Testis (tissue), 2 donors: ENCODE measurements around the gene TOP3B.

Source experiments
- CTCF ChIP-seq, 3 experiments: fragments of 450-650 bp in 2 of 3; fragments of 200-600 bp in 1 of 3; sonication (generic) in 1 of 3; IDR thresholded peaks; one replicate each; pipeline ENCODE4 v1.5.1; 2016 to 2019; ENCODE audit warnings: antibody characterized with exemption in 3 of 3, mild to moderate bottlenecking in 2 of 3, moderate library complexity in 1 of 3
- POLR2A ChIP-seq: fragments of 450-650 bp; IDR thresholded peaks from one replicate; pipeline ENCODE4 v1.6.1; 2017; ENCODE audit warnings: antibody characterized with exemption, mild to moderate bottlenecking, moderate library complexity

- TF ChIP-seq CTCF (IDR thresholded peaks at IDR 0.05) (no peak), POLR2A (no peak)
Measured at GRCh38 chr22:21967693-21968271, 14.8 kb downstream of the TOP3B start.
